HG02973 (cell line): ENCODE measurements around the gene ITGB3.
A peak's percentile ranks its signal among the peaks of the same experiment; 100 is the strongest.
"Not testable (repeated sequence)": the region's sequence is repeated elsewhere in the genome, so short reads cannot be mapped to it uniquely, and the experiment has no call there.

ENCODE experiments used
- ATAC-seq: cut with Tn5 transposase; IDR thresholded peaks from one replicate; pipeline ENCODE4 v1.9.1; 2021; ENCODE audit warnings: moderate library complexity; ENCODE audit not compliant: unreplicated experiment

Gene ITGB3

GRCh38 chr17:47253541-47254402, at the start of gene ITGB3:
ITGB3 (plus strand) TSS chr17:47253827; CDS start chr17:47253862, 35 bp downstream.
- peak; percentile 74 for ATAC-seq

GRCh38 chr17:47203984-47204721, 49.5 kb upstream of the ITGB3 start:
- ATAC-seq: no peak

GRCh38 chr17:47204722-47205418, 48.8 kb upstream of the ITGB3 start:
- ATAC-seq: peak; percentile 41

- peak; percentile 63 for ATAC-seq
Measured at GRCh38 chr17:47205419-47205963, 48.1 kb upstream of the ITGB3 start.

GRCh38 chr17:47207143-47208067, 46.2 kb upstream of the ITGB3 start:
- no peak for ATAC-seq

DNA sequence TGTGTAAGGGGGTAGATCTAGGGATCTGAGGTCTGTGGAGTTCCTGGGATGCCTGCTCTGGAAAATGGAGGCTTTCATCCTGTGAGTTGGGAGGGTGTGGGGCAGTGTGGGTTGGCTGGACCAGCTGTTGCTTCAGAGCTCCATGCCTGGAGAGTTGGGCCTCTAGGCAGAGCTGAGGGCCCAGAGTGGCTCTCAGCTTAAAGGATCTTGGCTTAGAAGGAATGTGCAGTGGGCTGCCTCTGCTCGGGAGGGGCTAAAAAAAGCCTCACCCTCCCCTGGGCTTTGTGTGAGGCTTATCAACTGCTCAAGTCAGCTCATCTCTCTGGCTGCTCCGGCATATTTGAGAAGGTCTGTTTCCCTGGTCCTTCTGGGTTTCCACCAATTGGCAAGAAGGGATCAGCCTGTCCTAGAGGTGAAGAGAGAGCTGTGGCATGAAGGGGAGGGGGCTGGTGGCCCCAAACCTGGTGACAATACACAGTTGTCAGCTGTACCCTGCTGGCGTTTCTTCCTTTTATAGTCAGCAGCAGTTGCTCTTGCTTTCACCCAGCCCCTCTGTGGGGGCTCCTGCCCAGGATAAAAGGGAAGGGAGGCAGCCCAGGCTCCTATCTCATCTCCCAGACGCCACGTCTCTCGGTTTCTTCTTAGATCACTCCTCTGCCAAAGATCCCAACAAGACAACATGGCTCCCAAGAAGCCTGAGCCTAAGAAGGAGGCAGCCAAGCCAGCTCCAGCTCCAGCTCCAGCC, 44.7 kb upstream of the ITGB3 start, which contains the start of gene MYL4:
Gene MYL4 (plus strand): TSS at position 605 of the 745 bp plus-strand sequence. CDS start 75 bp downstream, at position 680.
- no peak for ATAC-seq

GRCh38 chr17:47209499-47209898, 44.1 kb upstream of the ITGB3 start:
- ATAC-seq: no peak

DNA sequence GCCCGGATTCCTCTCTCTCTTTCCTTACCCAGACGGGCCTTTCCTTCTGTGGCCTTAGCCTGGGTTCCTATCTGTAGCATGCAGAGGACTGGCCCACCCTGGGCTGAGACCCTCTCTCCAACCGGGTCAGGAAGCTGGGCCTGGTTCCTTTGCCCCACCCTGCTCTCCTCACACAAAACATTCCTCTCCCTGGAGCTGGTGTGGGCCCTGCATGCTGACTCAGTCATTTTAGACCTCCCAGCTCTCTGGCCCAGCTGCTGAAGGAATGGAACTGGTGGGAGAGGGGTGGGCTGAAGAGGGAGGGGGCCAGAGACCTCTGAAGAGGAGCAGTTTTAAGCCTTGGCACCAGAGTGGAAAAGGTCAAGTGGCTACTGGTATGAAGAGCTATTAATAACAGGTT, 43.5 kb upstream of the ITGB3 start:
- no peak for ATAC-seq

DNA sequence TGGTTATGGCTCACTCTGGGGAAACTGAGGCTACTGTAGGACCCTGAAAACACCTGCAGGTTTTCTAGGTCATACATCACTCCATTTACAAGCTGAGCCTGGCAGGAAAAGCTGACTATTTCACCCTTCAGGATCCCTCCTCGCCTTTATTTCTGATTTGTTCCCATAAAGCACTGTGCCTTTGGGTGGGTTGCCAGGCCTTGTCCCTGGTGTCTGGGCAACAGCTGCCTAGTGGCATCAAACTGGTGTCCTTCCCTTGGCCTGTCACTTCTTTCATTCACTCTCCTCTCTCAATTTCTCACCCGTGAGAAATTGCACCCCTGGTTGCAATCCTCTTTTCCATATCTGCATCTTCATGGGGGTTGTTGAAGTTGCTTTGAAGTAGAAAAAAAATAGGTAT, 42.8 kb upstream of the ITGB3 start:
- ATAC-seq: no peak

DNA sequence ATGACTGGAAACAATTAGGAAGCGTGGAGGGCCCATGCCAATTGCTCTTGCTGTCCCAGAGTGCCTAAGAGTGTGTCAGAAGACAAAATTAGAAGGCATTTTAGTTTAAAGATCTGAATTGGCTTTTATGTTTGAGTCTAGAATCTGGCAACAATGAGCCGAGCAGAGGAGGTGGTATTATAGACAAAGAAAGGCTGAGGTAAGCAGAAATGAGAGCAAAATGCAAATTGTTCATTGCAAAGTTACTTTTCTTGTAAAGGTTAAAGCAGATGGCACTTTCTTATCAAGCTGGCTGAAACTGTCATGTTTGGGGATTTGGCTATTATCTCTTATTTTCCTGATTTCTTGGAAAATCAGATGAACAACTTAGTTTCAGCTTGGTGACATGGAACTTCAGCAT, 41.2 kb upstream of the ITGB3 start:
- ATAC-seq: no peak

DNA sequence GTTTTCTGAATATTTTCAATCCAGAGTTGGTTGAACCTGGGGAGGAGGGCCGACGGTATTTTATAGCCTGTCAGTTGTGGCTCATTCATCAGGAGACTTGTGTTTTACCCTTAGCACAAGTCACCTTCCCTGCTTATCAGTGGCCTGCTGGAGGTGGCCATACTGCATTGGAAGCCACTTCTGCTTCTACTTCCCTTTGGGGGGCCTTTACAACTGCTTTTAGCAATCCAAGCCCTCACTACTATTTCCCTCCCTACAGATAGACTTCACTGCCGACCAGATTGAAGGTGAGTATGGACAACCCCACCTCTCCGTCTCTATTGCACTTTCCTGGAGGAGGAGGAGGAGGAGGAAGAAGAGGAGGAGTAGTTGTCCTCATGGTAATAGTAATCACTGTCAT, 40.1 kb upstream of the ITGB3 start:
- ATAC-seq: no peak

DNA sequence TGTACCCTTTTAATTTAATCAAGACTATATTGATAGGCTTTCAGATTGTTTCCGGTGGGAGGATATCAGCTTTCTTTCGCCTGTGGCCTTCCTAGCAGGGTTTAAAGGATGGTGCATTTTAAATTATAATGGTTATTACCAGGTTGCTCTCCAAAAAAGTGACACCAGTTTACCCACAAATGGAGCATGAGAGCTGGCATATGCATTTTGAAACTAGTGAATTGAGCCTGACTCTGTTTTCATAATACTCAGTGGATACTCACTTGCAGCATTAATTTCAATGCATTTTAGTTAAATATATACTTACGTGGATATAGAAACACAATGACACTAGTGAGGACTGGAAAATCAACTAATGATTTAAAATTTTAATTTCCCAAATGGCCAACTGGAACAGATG, 38.7 kb upstream of the ITGB3 start:
- no peak for ATAC-seq

DNA sequence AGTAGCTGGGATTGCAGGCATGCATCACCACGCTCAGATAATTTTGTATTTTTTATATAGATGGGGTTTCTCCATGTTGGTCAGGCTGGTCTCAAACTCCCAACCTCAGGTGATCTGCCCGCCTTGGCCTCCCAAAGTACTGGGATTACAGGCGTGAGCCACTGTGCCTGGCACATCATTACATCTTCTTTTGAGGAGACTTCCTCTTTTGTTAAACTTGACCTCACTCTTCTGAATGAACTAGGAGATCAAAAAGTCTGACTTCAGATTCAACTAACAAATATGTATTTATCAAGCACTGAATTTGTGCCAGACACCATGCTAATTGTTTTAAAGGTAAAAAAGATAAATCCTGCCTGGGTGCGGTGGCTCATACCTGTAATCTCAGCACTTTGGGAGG, 36.8 kb upstream of the ITGB3 start:
- not testable (repeated sequence) for ATAC-seq

DNA sequence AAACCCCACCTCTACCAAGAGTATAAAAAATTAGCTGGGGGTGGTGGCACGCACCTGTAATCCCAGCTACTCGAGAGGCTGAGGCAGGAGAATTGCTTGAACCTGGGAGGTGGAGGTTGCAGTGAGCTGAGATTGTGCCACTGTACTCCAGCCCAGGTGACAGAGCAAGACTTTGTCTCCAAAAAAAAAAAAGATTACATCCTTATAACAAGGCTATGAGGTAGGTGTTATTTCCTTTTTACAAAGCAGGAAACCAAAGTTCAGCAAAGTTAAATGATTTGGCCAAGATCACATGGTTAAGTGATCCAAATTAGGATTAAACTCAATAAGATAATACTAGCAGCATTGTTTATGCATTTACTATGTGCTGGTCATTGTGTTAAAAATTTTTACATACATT, 36.3 kb upstream of the ITGB3 start:
- ATAC-seq: not testable (repeated sequence)

DNA sequence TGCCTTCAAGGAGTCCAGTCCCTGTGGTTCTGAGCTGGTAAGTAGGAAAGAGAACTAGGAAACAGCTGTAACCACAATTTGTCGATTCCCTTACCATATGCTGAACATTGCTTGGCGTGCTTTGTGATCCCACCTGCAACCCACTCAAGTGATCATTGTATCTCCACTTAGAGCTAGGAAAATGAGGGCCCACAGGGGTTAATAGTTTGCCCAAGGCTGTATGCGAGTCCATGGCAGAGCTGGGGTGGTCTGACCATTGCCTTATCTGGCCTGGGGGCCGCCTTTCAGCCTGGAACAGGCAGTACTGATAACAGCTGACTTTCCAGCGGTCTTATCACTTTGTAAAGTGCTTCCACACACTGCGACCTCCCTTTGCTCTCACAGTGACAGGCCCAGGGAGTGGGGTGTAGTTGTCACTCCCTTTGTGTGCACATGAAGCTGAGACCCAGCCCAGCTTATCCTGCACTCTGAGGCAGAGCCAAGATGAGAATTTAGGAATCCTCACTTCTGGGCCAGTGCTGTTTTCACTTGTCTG, 34.7 kb upstream of the ITGB3 start:
- no peak for ATAC-seq

GRCh38 chr17:47219621-47220475, 33.8 kb upstream of the ITGB3 start:
- ATAC-seq: no peak

GRCh38 chr17:47220531-47220999, 33.1 kb upstream of the ITGB3 start:
- ATAC-seq: no peak

- no peak for ATAC-seq
Measured at GRCh38 chr17:47221154-47221553, 32.5 kb upstream of the ITGB3 start.
